GM12878 (cell line): Measurements from ENCODE around the gene PRX. TPM values are rescaled to one million over a fixed set of nuclear protein-coding genes. Genes with fewer than 3 reads are reported as not detected.

Experiments
- ATAC-seq: fragments of 200-7000 bp; cut with Tn5 transposase; 3 replicates; pipeline ENCODE4 v1.9.1; 2020; ENCODE audit warnings: mild to moderate bottlenecking, moderate library complexity
- BruUV-seq: library from RNA; stranded (reverse); fragments of 400-500 nt; replicated peaks from 2 replicates; lab custom pipeline; 2021; lab: Mats Ljungman, UMichigan
- CTCF ChIA-PET: fragments of 300-600 bp; sonication (Branson Sonifier 250); formaldehyde crosslinking; extraction: SDS; loops from one replicate; lab custom pipeline; 2021; ENCODE audit warnings: inconsistent platforms; lab: Yijun Ruan, JAX
- POLR2A ChIA-PET: fragments of 350-600 bp; formaldehyde crosslinking; extraction: SDS; loops from one replicate; lab custom pipeline; 2021; ENCODE audit warnings: inconsistent platforms; lab: Charles Lee
- RAD21 ChIA-PET: fragments of 300-600 bp; sonication (Branson Sonifier 250); formaldehyde crosslinking; loops from one replicate; lab custom pipeline; 2023; ENCODE audit warnings: antibody characterized with exemption; ENCODE audit not compliant: unreplicated experiment; lab: Charles Lee
- SMC1A ChIA-PET: fragments of 300-600 bp; sonication (Branson Sonifier 250); formaldehyde crosslinking; loops from one replicate; lab custom pipeline; 2023; ENCODE audit not compliant: unreplicated experiment, uncharacterized antibody; lab: Charles Lee
- DNase-seq: peaks from one replicate; pipeline ENCODE4 v3.0.0-alpha.2; 2011; ENCODE audit warnings: low read depth, low spot score
- FAIRE-seq: peaks from 3 replicates; lab custom pipeline; 2011; peaks lifted over from hg19 to GRCh38; lab: Jason Lieb, UNC
- H2AFZ ChIP-seq: 2 replicates; pipeline ENCODE4 v1.6.0; 2011; ENCODE audit warnings: low read depth, low read length, control low read depth; ENCODE audit not compliant: control insufficient read depth
- H3K27ac ChIP-seq: 2 replicates; pipeline ENCODE4 v1.5.1; 2011; ENCODE audit warnings: control low read depth; ENCODE audit not compliant: control insufficient read depth, insufficient read depth
- H3K27me3 ChIP-seq, 2 experiments: replicated peaks in 1 of 2; 2 replicates each; pipeline versions ENCODE4 v1.6.0 to v1.6.1; 2011; ENCODE audit warnings: low read length in 1 of 2; ENCODE audit not compliant: control insufficient read depth in 2 of 2, insufficient read depth in 2 of 2
- H3K36me3 ChIP-seq, 2 experiments: 2 replicates each; pipeline ENCODE4 v1.5.1; 2011; ENCODE audit warnings: low read length in 1 of 2; ENCODE audit not compliant: control insufficient read depth in 2 of 2, insufficient read depth in 2 of 2
- H3K4me1 ChIP-seq: 2 replicates; pipeline ENCODE4 v1.6.1; 2011; ENCODE audit warnings: mild to moderate bottlenecking, low read length, moderate library complexity, mixed read lengths; ENCODE audit not compliant: control insufficient read depth, insufficient read depth
- H3K4me2 ChIP-seq: 2 replicates; pipeline ENCODE4 v1.6.0; 2011; ENCODE audit warnings: control low read depth; ENCODE audit not compliant: control insufficient read depth, insufficient read depth
- H3K4me3 ChIP-seq: fragments of 200-600 bp; sonication (generic); 2 replicates; pipeline ENCODE4 v1.5.1; 2016
- H3K79me2 ChIP-seq: 2 replicates; pipeline ENCODE4 v1.6.0; 2011; ENCODE audit warnings: low read length; ENCODE audit not compliant: control insufficient read depth, insufficient read depth
- H3K9ac ChIP-seq: 2 replicates; pipeline ENCODE4 v1.8.0; 2011; ENCODE audit warnings: low read length, control low read depth, mixed read lengths; ENCODE audit not compliant: control insufficient read depth, insufficient read depth
- H3K9me3 ChIP-seq: replicated peaks from 3 replicates; pipeline ENCODE4 v1.5.1; 2011; ENCODE audit warnings: mild to moderate bottlenecking, low read length; ENCODE audit not compliant: control insufficient read depth, insufficient read depth
- H4K20me1 ChIP-seq: 2 replicates; pipeline ENCODE4 v1.6.0; 2011; ENCODE audit not compliant: control insufficient read depth, insufficient read depth
- CREB1 ChIP-seq: IDR thresholded peaks from 2 replicates; pipeline ENCODE4 v1.6.1; 2012; ENCODE audit warnings: low read depth, mild to moderate bottlenecking, inconsistent platforms
- CUX1 ChIP-seq: IDR thresholded peaks from 2 replicates; pipeline ENCODE4 v1.6.1; 2012; ENCODE audit warnings: improper control_type of control experiment, low read depth, low read length; ENCODE audit not compliant: insufficient replicate concordance
- NR2C1 ChIP-seq: fragments of 450-650 bp; IDR thresholded peaks from 2 replicates; pipeline ENCODE4 v1.6.1; 2017; ENCODE audit warnings: antibody characterized with exemption, mild to moderate bottlenecking, moderate library complexity
- NR2F1 ChIP-seq: fragments of 450-650 bp; conservative IDR thresholded peaks from 2 replicates; pipeline ENCODE4 v1.6.1; 2017; ENCODE audit warnings: mild to moderate bottlenecking
- PAX8 ChIP-seq: fragments of 450-650 bp; IDR thresholded peaks from 2 replicates; pipeline ENCODE4 v1.6.1; 2017; ENCODE audit warnings: mild to moderate bottlenecking, moderate library complexity
- SUPT20H ChIP-seq: IDR thresholded peaks from 2 replicates; pipeline ENCODE4 v1.6.1; 2011; ENCODE audit warnings: low read depth, mild to moderate bottlenecking, low read length, moderate library complexity, borderline replicate concordance; ENCODE audit not compliant: control insufficient read depth
- ZNF384 ChIP-seq: IDR thresholded peaks from 2 replicates; pipeline ENCODE4 v1.6.1; 2012; ENCODE audit warnings: low read depth, mild to moderate bottlenecking, low read length, improper control_type of control experiment, borderline replicate concordance
- ZSCAN29 ChIP-seq: fragments of 450-650 bp; IDR thresholded peaks from 2 replicates; pipeline ENCODE4 v1.6.1; 2017; ENCODE audit warnings: mild to moderate bottlenecking, moderate library complexity
- WGBS: methylation state at CpG from one replicate; pipeline ENCODE4 v1.1.6; 2016; ENCODE audit warnings: low lambda C conversion rate; ENCODE audit not compliant: insufficient replicate concordance, insufficient coverage; ENCODE audit errors: missing lambda C conversion rate; 5-methylcytosine and 5-hydroxymethylcytosine counted together
- in situ Hi-C: fragments of 300-500 bp; cut with MboI; formaldehyde crosslinking; loops from 9 replicates; pipeline ENCODE4 v1.14.3; 2018; ENCODE audit warnings: mixed read lengths
- intact Hi-C: fragments of 100-400 bp; cut with micrococcal nuclease; formaldehyde crosslinking; loops from one replicate; pipeline ENCODE4 v1.14.2; 2022; ENCODE audit not compliant: unreplicated experiment
- polyA plus RNA-seq, 11 experiments: library from polyadenylated mRNA; depleted of rRNA in 4 of 11; unstranded in 6 of 11; stranded (reverse) in 5 of 11; fragments of >200 nt; fragmentation: Nextera tagmentation in 4 of 11; fragmentation: Illumina TruSeq in 1 of 11; extraction: Ambion mirVana in 4 of 11; extraction: Trizol in 1 of 11; gene quantifications; 1 replicate in 1 of 11; 2 replicates in 10 of 11; pipeline versions ENCODE4 v1.2.1 to v1.2.3, GENCODE V29; 2011 to 2016; ENCODE audit warnings: inconsistent platforms in 2 of 11, missing spikeins in 2 of 11, low read depth in 1 of 11
- total RNA-seq, 4 experiments: library from RNA; depleted of rRNA in 3 of 4; stranded (reverse); fragments of >200 nt in 3 of 4; fragmentation: Illumina TruSeq in 1 of 4; extraction: Trizol in 1 of 4; gene quantifications; 2 replicates each; pipeline versions ENCODE4 v1.2.1 to v1.2.3, GENCODE V29; 2013 to 2021
- TF ChIP-seq, protein P1 (sequence below), 3 experiments: IDR thresholded peaks in 2 of 3; conservative IDR thresholded peaks in 1 of 3; 2 replicates each; pipeline ENCODE4 v1.5.1; 2011; ENCODE audit warnings: low read depth in 3 of 3, low read length in 3 of 3, mild to moderate bottlenecking in 3 of 3, control low read depth in 2 of 3, moderate library complexity in 2 of 3, inconsistent platforms in 1 of 3, mixed read lengths in 1 of 3; ENCODE audit not compliant: control insufficient read depth in 2 of 3, insufficient read depth in 1 of 3; ENCODE audit errors: extremely low read depth in 1 of 3

The PRX gene
- total and polyA plus RNA-seq, 10 of the 15 experiments (the other 5 are each of a cell fraction or from before 2014, with no cell fraction given) = 0.02 to 1.4 (median 0.54) TPM; not detected in 1

GRCh38 chr19:40379446-40380198 is 33.6 kb downstream of the PRX start (continued):
- TF ChIP-seq CUX1 (no peak), CREB1 (no peak), PAX8 (no peak), NR2F1 (no peak), NR2C1 (no peak), ZNF384 (no peak), ZSCAN29 (no peak)

GRCh38 chr19:40378509-40378908 is 34.7 kb downstream of the PRX start:
- intact Hi-C loops = no loop called here
- CTCF ChIA-PET = interaction anchor here (0.6 kb wide), 1 partner anchor 26 kb away, joined by 3 read pairs; no protein-coding TSS in a partner anchor

More at GRCh38 chr19:40378509-40378908, 34.7 kb downstream of the PRX start:
- Histone ChIP-seq H3K9me3 (no peaks in the 10 kb centered on the region), H3K4me2 (no peak overlapping the region), H3K9ac (no peak overlapping the region), H3K4me3 (no peak overlapping the region), H3K27ac (no peak overlapping the region), H4K20me1 (no peaks in the 10 kb centered on the region), H3K27me3 (no peaks in the 10 kb centered on the region), H3K4me1 (no peaks in the 10 kb centered on the region), H2AFZ (no peak overlapping the region), H3K36me3 (no peaks in the 10 kb centered on the region), H3K79me2 (no peaks in the 10 kb centered on the region)
- no peak for FAIRE-seq
- POLR2A ChIA-PET = no interaction called here
- TF ChIP-seq, protein P1, sequence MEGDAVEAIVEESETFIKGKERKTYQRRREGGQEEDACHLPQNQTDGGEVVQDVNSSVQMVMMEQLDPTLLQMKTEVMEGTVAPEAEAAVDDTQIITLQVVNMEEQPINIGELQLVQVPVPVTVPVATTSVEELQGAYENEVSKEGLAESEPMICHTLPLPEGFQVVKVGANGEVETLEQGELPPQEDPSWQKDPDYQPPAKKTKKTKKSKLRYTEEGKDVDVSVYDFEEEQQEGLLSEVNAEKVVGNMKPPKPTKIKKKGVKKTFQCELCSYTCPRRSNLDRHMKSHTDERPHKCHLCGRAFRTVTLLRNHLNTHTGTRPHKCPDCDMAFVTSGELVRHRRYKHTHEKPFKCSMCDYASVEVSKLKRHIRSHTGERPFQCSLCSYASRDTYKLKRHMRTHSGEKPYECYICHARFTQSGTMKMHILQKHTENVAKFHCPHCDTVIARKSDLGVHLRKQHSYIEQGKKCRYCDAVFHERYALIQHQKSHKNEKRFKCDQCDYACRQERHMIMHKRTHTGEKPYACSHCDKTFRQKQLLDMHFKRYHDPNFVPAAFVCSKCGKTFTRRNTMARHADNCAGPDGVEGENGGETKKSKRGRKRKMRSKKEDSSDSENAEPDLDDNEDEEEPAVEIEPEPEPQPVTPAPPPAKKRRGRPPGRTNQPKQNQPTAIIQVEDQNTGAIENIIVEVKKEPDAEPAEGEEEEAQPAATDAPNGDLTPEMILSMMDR (IDR thresholded peaks at IDR 0.05 in 2 of 3, conservative IDR thresholded peaks at IDR 0.05 in 1 of 3; ENCODE audit: control insufficient read depth in 2 of 3, extremely low read depth in 1 of 3, insufficient read depth in 1 of 3, low read depth in 3 of 3, low read length in 3 of 3) = peak in 1 of 3 experiments; percentile 18; a peak in 2 of 6 replicates
- TF ChIP-seq SUPT20H = no peak
- RAD21 ChIA-PET = no interaction called here
- ATAC-seq = peak; percentile 73
- SMC1A ChIA-PET = no interaction called here
- in situ Hi-C loops = no loop called here
- BruUV-seq = no TSS peak
- WGBS = 100% methylated on average over 2 of the region's 2 CpGs
- DNase-seq = no peak
